Transverse colon (tissue), 4 donors: ENCODE measurements around the gene TTLL6. TPM values are rescaled to one million over a fixed set of nuclear protein-coding genes. Genes with fewer than 3 reads are reported as not detected.
"Not testable (repeated sequence)": the region's sequence is repeated elsewhere in the genome, so short reads cannot be mapped to it uniquely, and the experiment has no call there.

Experiments used
- DNase-seq: peaks from one replicate; pipeline ENCODE4 v3.0.0-alpha.2; 2019
- H3K27ac ChIP-seq, 4 donors: fragments of 200-600 bp; sonication (generic); 2 replicates each; pipeline ENCODE4 v1.5.1; 2016 to 2018; ENCODE audit warnings: inconsistent platforms in 4 of 4
- H3K27me3 ChIP-seq: fragments of 200-600 bp; sonication (generic); 2 replicates; pipeline ENCODE4 v1.5.1; 2017; ENCODE audit warnings: inconsistent platforms
- H3K36me3 ChIP-seq, 4 donors: fragments of 200-600 bp; sonication (generic); 2 replicates each; pipeline ENCODE4 v1.5.1; 2017 to 2019; ENCODE audit warnings: inconsistent platforms in 4 of 4
- H3K4me1 ChIP-seq, 4 donors: fragments of 200-600 bp; sonication (generic); 2 replicates each; pipeline ENCODE4 v1.5.1; 2017 to 2020; ENCODE audit warnings: inconsistent platforms in 4 of 4
- H3K4me3 ChIP-seq, 4 donors: fragments of 200-600 bp; sonication (generic); 1 replicate in 1 of 4; 2 replicates in 3 of 4; pipeline versions ENCODE4 v1.5.1 to v1.6.1; 2017 to 2019; ENCODE audit warnings: inconsistent platforms in 4 of 4
- H3K9me3 ChIP-seq, 2 donors: fragments of 200-600 bp; sonication (generic); 2 replicates each; pipeline ENCODE4 v1.5.1; 2017 to 2019; ENCODE audit warnings: inconsistent platforms in 2 of 2
- EP300 ChIP-seq: sonication (generic); formaldehyde crosslinking; IDR thresholded peaks from one replicate; pipeline ENCODE4 v1.6.1; 2017; ENCODE audit warnings: antibody characterized with exemption, low read depth
- POLR2A ChIP-seq: fragments of 450-650 bp; IDR thresholded peaks from one replicate; pipeline ENCODE4 v1.6.1; 2016; ENCODE audit warnings: antibody characterized with exemption, mild to moderate bottlenecking, moderate library complexity
- POLR2AphosphoS5 ChIP-seq, 3 donors: sonication (generic); formaldehyde crosslinking; IDR thresholded peaks; one replicate each; pipeline ENCODE4 v1.6.1; 2016; ENCODE audit warnings: antibody characterized with exemption in 3 of 3
- WGBS, 2 donors: methylation state at CpG; one replicate each; pipeline ENCODE4 v1.1.5; 2018; ENCODE audit warnings: low coverage in 1 of 2; 5-methylcytosine and 5-hydroxymethylcytosine counted together
- in situ Hi-C, 4 donors: fragments of 200-750 bp; cut with MboI; loops; one replicate each; pipeline versions ENCODE4 v1.15.0 to v1.15.1; 2017; ENCODE audit warnings: low sequenced_read_pairs in 3 of 4, low pct_ligation_motif_present in 1 of 4, low pct_unique_long_range_greater_than_20kb in 1 of 4
- intact Hi-C: fragments of 100-400 bp; cut with DNase I; formaldehyde crosslinking; loops from one replicate; pipeline ENCODE4 v1.15.1; 2023; ENCODE audit warnings: low total_unique reads
- total RNA-seq, 4 donors: library from RNA; depleted of rRNA; stranded (reverse); fragments of >200 nt; gene quantifications; one replicate each; pipeline ENCODE4 v1.1.0, GENCODE V29; 2016
- TF ChIP-seq, protein P1 (sequence below), 5 experiments: fragments of 200-600 bp in 3 of 5; fragments of 450-650 bp in 2 of 5; sonication (generic) in 3 of 5; IDR thresholded peaks; 1 replicate in 2 of 5; 2 replicates in 3 of 5; pipeline ENCODE4 v1.5.1; 2016 to 2017; ENCODE audit warnings: antibody characterized with exemption in 5 of 5, inconsistent platforms in 3 of 5, mild to moderate bottlenecking in 2 of 5, moderate library complexity in 1 of 5

The TTLL6 gene
- total RNA-seq, 4 donors from 2014 or later: 4.9 to 24.9 (median 7.3) TPM

GRCh38 chr17:48831549-48831883, 14.5 kb upstream of the TTLL6 start:
- no peak for DNase-seq
- intact Hi-C loops (no loop called here), in situ Hi-C loops (no loop called here)
- peak overlapping the region; percentile 70 to 96 (median 91) for H3K4me3 ChIP-seq
- H3K9me3 ChIP-seq: no peaks in the 10 kb centered on the region
- whole genome bisulfite sequencing, 2 donors: 1 to 7% methylated on average over 2 to 8 of the region's 8 CpGs
- H3K4me1 ChIP-seq: peaks cover 7 to 55% (median 30%) of the 10 kb centered on the region in 4 donors
- H3K27ac ChIP-seq: peak overlapping the region; percentile 93 to 97 (median 95)
- H3K27me3 ChIP-seq: no peaks in the 10 kb centered on the region
- peaks cover 0 to 4% (median 0%) of the 10 kb centered on the region in 4 donors for H3K36me3 ChIP-seq
- TF ChIP-seq, protein P1, sequence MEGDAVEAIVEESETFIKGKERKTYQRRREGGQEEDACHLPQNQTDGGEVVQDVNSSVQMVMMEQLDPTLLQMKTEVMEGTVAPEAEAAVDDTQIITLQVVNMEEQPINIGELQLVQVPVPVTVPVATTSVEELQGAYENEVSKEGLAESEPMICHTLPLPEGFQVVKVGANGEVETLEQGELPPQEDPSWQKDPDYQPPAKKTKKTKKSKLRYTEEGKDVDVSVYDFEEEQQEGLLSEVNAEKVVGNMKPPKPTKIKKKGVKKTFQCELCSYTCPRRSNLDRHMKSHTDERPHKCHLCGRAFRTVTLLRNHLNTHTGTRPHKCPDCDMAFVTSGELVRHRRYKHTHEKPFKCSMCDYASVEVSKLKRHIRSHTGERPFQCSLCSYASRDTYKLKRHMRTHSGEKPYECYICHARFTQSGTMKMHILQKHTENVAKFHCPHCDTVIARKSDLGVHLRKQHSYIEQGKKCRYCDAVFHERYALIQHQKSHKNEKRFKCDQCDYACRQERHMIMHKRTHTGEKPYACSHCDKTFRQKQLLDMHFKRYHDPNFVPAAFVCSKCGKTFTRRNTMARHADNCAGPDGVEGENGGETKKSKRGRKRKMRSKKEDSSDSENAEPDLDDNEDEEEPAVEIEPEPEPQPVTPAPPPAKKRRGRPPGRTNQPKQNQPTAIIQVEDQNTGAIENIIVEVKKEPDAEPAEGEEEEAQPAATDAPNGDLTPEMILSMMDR (IDR thresholded peaks at IDR 0.05): no peak
- TF ChIP-seq POLR2AphosphoS5 (IDR thresholded peaks at IDR 0.05): no peak
- no peak for TF ChIP-seq POLR2A
- TF ChIP-seq EP300: no peak

DNA sequence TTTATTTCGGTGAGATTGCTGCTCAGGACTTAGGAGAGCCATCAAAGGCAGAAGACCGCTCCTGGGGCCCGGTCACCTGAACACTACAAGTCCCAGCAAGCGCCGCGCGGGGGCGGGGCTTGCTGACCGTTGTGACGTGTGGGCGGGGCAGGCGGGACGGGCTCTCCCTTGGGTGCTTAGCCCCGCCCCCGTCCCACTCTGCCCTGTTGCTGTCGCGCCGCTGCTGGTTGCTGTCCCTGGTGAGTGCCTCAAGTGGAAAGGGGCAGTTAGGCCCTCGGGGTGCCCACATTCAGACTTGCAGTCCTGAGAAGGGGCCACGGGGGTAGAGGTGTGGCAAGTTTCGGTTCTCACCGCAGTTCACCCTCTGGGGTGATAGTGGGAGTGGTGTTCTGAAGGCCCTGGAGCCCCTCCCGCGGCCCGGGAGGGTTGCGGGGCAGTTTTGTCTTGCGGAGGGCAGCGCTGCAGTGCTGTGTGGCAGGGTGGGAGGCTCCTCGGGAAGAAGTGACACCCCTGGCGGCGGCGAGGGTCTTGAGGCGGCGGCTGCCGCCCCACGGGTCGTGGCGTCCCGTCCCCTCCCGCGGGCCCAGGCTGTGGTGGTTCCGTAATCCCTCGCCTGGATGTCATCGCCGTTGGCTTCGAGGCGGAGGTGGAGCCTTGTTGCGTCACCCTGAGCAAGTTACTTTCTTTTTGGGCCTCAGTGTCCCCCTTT, 14.0 kb upstream of the TTLL6 start, which contains the start of gene CALCOCO2:
CALCOCO2 (plus strand) TSS at position 196 of the 709 bp plus-strand sequence. CDS start 10,673 bp downstream, outside the sequence.
- Histone ChIP-seq H3K36me3 (peaks cover 0 to 4% (median 0%) of the 10 kb centered on the region in 4 donors), H3K27ac (peak within 1 kb of the TSS; percentile 93 to 97 (median 95)), H3K27me3 (no peaks in the 10 kb centered on the region), H3K4me3 (peak within 1 kb of the TSS; percentile 70 to 96 (median 91)), H3K4me1 (peaks cover 7 to 50% (median 26%) of the 10 kb centered on the region in 4 donors), H3K9me3 (no peaks in the 10 kb centered on the region)
- WGBS, 2 donors: 0 to 1% methylated on average over 6 to 45 of the region's 48 CpGs
- TF ChIP-seq POLR2A (peak; percentile 94), POLR2AphosphoS5 (IDR thresholded peaks at IDR 0.05) (peak; percentile 60 to 93 (median 92)), EP300 (no peak)
- TF ChIP-seq, protein P1 (IDR thresholded peaks at IDR 0.05): peak in 1 of 5 experiments; percentile 36
- DNase-seq: peak; percentile 97
- in situ Hi-C loops: no loop called here
- intact Hi-C loops: no loop called here

DNA sequence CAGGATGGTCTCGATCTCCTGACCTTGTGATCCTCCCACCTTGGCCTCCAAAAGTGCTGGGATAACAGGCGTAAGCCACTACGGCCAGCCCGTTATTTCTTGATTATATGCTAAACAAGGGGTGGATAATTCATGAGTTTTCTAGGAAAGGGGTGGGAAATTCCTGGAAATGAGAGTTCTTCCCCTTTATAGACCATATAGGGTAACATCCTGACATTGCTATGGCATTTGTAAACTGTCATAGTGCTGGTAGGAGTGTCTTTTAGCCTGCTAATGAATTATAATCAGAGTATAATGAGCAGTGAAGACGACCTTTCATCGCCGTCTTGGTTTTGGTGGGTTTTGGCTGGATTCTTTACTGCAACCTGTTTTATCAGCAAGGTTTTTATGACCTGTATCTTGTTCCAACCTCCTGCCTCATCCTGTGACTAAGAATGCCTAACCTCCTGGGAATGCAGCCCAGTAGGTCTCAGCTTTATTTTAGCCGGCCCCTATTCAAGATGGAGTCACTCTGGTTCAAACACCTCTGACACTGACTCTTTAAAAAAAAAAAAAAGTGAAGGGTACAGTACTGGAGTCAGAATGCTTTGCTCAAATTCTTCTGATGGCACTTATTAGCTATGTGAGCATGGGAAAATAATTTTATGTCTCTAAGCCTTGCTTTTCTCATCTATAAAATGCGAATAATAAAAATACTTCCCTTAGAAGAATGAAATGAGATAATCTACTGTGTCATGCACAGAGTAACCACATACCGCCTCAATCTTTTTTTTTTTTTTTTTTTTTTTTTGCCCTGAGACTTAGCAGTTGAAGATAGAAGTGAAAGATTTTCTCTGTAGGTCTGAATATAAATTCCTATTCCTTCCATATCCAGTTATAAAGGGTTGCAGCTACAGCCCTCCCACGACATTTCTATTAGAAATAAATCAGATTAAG, 8.7 kb upstream of the TTLL6 start:
- DNase-seq: no peak
- no peak for TF ChIP-seq POLR2A
- no peak for TF ChIP-seq POLR2AphosphoS5 (IDR thresholded peaks at IDR 0.05)
- TF ChIP-seq, protein P1 (IDR thresholded peaks at IDR 0.05): no peak
- no peak for TF ChIP-seq EP300
- Histone ChIP-seq H3K9me3 (no peaks in the 10 kb centered on the region), H3K4me1 (peaks cover 0 to 5% (median 0%) of the 10 kb centered on the region in 4 donors), H3K36me3 (no peaks in the 10 kb centered on the region), H3K27me3 (no peaks in the 10 kb centered on the region), H3K4me3 (no peak overlapping the region), H3K27ac (no peak overlapping the region)
- intact Hi-C loops: no loop called here
- in situ Hi-C loops: no loop called here
- WGBS, 2 donors: 79 to 85% methylated on average over 6 to 11 of the region's 11 CpGs

DNA sequence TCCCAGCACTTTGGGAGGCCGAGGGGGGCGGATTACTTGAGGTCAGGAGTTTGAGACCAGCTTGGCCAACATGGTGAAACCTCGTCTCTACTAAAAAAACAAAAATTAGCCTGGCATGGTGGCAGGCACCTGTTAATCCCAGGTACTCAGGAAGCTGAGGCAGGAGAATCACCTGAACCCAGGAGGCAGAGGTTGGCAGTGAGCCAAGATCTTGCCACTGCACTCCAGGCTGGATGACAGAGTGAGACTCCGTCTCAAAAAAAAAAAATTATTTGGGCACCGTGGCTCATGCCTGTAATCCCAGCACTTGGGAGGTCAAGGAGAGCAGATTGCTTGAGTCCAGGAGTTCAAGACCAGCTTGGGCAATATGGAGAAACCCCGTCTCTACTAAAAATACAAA, 3.9 kb upstream of the TTLL6 start:
- H3K4me3 ChIP-seq, H3K27me3 ChIP-seq, intact Hi-C loops, in situ Hi-C loops, DNase-seq, H3K27ac ChIP-seq, H3K9me3 ChIP-seq, H3K36me3 ChIP-seq: not testable (repeated sequence)
- 75% methylated on average over 6 of the region's 6 CpGs; no CpG with 5 or more reads in 1 of the 2 donors for WGBS, 2 donors
- peaks cover 5 to 17% (median 11%) of the 10 kb centered on the region in 4 donors for H3K4me1 ChIP-seq
